AG08395 (cell line): Measurements from ENCODE around the gene LNX1.

Experiments used
- DNase-seq: peaks from one replicate; pipeline ENCODE4 v3.0.0; 2012; ENCODE audit warnings: mixed read lengths, low spot score

LNX1 gene

DNA sequence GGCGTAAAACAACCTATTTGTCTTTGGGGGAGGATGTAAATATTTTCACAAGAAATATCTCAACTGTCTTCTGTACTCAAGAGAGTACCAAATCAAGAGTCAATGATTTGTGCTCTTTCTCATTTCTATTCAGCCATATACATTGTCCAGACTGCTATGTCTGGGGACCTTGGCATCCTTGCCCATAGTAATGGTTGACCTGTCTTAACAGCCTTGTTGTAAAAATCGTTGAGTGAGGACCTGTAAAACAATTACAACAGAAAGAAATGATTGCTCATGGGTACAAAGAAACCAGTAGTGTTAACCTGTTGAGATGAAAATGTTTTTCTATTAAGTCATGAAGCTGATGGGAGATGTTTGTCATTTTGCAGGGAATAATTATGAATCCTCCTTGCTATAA is 56.6 kb downstream of the LNX1 start:
- no peak for DNase-seq

DNA sequence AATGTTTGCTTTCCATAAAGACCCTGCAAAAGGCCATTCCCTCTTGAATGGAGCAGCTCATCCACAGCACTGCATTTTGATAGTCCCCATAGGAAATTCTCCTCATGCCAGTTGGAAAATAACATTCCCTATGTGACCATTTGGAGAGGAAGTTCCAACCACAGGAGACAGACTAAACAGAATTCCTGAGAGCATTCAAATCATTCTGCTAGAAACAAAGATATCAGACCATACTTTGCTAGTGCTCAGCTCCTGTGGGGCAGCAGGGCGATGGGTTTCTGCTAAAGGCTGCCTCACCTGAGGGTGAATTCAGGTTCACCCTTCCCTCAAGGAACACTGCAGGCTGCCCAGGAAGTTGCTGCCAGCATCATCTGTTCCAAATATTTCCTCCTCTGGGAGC is 58.8 kb downstream of the LNX1 start:
- DNase-seq, result peak; percentile 41

DNA sequence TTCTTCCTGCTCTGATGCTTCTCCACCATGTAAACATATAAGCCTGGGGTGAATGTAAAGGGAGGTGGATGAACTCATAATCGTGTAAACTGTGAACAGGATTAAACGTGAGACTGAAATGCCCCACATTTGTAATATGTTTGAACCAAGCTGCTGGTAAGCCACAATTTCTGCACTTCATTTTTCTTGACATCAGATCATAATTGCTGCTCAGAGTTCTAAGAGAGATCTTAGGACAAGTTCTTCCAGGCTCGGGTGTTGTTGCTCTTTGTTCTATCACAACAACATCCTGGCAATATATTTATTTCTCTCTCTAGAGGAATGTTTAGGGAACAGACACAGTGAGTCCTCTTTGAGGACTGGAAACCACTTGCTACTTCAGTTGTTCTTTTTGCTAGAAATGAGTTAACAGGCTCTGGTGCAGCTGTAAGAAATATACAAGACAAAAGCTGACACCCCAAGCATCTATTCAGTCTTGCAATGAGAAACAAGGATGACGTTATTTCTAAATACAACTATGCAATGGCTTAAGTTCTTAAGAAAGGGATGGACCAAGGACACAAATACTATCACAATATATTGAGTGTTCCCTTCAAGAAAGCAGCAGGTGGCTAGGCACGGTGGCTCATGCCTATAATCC is 59.6 kb downstream of the LNX1 start:
- DNase-seq, result no peak

DNA sequence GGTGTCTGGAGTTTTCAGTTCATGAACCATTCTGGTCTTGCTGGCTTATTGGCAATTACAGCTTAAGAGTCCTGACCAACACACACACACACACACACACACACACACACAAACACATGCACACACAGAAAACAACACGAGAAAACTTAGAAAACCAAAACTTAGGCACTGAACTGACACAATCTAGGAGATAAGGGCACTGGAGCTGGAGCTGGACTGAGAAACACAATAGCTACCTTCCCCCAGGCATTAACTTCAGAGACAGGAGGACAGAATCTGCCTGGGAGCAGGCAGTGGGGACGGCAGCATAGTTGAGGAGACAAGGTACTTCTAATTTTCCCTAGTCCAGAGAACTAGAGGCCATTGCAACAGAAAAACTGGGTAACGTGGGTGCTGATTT is 62.3 kb downstream of the LNX1 start:
- DNase-seq, result no peak

DNA sequence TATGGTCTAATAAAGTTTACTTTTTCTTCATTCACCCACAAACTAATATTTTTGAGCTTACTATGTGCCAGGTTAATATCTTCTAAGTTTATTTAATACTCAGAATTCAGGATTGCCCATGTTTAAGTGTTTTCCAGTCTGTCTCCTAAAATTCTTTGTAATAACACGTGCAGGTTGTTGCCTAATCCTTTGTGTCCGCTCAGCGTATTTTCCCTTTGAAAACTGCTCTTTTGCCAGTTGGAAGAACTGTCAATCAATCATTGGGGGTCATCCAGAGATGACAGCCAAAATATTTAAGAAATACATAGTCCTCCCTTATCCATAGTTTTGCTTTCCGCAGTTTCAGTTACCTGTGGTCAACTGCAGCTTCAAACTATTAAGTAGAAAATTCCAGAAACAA is 63.4 kb downstream of the LNX1 start:
- no peak for DNase-seq

DNA sequence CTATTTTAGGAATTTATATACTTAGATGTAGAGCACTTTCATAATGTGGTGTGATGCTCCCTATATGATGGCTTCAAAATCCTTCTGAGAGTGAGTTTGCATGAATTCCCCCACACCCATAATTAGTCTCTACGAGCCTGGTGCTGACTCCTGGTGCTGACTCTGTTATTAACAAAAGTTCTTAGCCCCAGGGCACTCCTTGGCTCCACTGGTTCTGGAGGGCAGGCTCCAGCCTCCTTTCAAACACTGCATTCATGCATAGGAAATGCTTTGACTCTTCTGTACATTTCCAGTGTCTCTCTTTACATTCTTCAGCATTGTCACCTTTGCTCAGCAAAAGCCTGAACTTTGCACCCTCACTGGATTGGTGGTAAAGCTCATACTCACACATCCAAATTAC is 64.0 kb downstream of the LNX1 start:
- DNase-seq, result no peak

DNA sequence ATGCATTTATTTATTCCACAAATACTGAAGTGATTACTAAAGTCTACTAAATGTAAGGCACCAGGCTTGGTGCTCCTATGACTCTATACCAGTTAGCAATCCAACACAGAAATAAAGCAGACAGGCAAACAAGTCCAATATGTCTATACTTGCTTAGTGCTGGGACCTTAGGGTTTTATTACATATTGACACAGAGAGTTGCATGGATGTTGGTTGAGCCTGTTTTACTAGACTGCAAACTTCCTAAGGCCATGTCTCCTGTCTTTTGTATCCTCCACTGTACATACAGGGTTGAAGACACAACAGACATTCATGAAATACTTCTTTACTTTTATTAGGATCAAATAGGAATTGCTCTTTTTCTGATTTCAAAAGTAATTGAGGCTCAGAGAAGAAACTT is 69.0 kb downstream of the LNX1 start:
- no peak for DNase-seq

DNA sequence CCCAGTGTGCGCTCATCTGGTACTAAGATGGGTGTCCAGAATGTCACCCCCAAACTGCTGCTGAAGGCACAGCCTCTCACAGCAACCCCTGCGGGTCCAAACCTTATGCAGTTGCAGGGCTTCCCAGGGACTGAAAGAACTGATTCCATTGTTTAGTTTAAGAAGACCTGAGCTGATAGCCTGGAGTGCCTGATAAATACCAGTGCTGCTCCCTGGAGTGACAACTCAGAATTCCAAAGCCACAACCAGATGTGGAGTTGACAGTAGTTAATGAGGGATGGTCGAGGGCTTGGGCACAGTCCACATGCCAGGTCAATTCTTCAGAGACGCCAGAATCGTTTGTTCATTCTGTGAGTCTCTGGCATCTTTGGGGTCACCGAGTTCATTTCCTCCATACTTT is 71.2 kb downstream of the LNX1 start:
- no peak for DNase-seq

DNA sequence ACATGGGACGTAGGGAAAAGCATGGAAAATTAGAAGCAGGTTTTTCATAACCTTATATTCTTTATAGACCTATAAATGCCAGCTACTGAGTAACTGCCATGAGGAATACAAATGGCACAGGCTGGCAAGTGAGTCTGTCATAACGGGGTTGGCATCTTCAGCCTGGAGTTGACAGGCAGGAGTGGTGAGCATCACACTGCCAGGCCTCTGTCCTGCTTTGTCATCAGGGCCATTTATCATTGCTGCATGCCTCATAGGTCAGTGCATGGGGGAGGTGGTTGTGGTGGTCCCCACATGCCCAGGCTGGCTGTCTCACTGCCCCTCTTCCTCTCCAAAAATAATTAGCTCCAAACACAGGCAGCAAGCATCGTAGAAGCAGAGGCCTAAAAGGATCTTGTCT is 72.5 kb downstream of the LNX1 start:
- DNase-seq, result no peak

DNA sequence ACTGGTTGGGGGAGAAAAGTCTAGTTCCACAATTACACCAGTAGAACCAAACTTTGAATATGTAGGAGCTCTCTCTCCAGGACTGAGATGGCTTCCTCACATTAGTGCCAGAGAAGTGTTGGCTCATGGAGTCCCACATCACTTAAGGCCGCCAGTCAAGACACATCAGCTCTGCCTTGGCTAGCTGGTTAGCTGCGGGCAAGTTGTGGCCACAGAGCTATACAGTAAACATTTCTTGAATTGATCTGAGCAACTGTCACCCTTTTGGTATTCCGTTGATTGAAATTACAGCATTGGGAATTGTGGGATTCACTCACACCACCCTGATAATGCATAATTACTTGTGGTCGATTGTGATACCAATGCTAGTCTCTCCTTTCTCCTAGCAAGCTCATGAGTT is 76.2 kb downstream of the LNX1 start:
- no peak for DNase-seq

DNA sequence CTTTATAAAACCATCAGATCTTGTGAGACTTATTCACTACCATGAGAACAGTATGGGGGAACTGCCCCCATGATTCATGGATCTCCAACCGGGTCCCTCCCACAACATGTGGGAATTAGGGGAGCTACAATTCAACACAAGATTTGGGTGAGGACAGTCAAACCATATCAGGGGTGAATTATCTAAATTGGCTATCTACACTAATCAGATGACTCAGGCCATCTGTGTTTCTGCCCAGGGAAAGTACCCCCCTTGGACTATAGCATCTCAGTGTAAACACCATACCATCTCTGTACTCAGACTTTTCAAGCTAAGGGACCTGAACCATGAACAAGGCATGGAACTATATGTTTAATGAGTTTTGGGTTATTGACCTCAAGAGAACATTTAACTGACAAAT is 76.8 kb downstream of the LNX1 start:
- DNase-seq, result no peak

DNA sequence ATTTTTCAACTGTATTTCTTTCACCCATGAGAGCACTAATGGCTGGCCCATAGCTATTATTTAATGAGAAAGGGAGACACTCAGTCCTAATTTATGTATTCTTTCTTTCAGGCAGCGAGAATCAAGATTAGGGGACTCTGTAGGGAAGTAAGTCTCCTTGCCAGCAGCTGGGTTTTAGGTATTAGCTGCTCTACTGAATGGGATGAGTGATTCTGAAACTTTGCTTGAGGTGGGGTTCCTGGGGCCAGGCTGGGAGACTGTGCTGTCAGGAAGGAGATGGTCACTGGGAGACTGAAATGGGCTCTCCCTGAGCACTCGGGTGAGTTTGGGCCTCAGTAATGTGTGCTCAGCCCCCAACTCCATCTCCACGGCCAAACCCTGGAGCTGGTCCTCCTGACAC is 78.7 kb downstream of the LNX1 start:
- no peak for DNase-seq

DNA sequence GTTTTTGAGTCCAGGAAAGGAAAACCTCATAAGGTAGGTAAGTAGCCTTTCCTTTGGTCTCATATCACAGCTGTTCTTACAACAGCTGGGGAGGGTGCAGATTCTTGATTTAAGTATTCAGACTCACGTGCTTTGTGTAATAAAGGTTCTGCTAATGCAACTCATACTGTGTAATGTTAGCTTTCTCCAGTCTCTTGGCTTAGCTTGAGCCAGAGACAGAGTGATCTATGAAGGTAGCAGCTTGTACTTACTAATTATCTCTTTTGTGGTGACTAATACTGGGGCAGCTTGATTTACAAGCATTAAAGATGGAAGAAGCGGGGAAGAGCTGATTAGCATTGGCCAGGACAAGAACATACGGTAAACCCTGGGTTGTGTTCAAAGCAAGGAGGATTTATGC is 80.3 kb downstream of the LNX1 start:
- DNase-seq, result no peak

DNA sequence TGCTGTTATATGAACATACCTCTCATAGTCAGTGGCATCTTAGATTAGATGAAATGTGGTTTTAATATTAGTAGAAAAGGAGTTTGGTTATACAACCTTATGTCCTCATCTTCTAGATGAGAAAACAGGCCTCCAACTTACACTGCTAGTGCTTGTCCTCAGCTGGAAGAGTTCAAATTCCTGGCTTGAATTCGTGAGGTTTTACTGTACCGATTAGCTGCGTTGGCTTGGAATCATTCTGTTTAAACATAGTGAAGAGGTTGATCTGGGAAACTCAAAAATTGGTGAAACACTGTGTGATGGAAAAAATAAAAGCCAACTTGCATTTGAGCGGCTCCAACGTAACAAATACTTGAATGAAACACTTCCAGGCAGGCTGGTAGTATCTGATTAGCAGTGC is 81.0 kb downstream of the LNX1 start:
- no peak for DNase-seq

DNA sequence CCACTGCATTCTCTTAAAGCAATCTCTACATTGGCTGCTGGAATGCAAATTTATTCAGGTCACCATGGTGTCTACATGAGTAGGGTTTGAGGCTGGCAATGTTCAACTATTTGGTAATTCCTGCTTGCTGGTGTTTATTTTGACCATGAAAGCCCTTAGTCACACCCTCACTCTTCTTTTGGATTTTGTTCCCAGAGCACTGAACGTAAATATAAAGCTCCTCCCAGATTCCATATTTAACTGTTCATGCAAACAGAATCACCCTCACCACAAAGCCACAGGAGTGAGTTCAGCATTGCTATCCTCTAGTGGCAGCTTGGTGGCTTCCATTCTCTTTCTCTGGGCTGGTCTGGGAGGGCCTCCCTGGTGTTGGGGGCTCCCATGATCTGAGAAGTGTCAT is 82.8 kb downstream of the LNX1 start:
- DNase-seq, result peak; percentile 47

DNA sequence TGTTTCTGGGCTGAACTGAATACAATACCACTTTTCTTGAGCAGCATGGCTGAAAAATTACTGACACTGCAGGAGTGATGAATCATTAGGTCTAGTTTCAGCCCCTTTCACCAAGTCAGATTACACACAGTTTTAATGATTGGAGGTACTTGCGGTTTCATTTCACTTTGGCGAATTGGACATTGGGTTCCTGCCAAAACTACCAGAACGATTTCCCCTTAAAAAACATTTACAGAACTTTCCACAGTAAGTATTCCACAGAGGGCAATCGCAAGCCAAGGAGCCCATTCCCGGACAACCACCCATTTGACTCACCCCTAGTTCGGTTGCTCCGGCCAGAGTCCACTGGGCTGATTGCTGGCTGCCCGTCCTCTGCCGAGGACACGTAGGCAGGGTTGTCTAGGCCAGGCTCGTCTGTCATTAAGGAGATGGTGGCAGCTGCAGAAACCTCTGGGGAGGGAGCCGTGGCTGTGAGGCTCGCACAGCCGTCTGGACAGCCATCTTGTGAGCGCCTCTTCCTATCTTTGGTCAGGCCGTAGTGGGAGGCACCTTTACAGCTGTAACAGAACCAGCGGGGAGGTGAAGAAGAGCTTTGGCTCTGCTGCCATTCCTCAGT is 83.5 kb downstream of the LNX1 start:
- no peak for DNase-seq

DNA sequence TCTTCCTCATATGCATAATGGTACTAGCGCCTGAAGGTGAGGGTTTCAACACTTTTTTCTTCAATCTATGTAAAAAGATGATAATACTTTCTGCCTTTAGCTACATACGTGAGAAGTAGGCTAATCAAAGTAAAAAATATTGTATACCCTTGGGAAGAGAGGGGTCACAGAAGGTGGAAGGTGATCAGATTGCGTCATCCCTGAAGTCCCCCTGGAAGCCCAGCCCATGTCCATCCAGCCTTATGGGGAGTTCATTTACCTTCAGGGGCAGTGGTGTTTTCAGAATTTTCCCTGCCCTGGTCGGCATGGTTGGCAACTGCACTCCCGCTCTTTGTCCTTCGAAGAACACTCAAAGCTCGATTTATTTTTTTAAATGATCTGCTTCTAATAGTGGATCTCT is 84.2 kb downstream of the LNX1 start:
- no peak for DNase-seq

DNA sequence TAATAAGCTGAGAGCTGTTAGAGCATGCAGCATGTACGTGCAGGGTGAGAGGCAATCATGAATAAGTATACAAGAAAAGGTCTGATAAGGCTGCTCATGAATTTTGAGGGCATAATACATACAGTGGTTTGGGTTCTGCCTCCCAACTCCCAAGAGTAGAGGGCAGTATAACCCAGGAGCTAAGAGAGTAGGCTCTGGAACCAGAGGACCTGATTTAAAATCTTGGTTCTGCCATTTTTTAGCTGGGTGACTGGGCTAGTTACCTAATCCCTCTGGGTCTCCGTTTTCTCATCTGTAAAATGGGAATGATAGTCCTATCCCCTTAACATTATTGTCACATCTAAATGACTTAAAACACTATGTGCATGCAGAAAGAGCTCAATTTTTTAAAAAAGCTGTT is 85.3 kb downstream of the LNX1 start:
- DNase-seq, result no peak

DNA sequence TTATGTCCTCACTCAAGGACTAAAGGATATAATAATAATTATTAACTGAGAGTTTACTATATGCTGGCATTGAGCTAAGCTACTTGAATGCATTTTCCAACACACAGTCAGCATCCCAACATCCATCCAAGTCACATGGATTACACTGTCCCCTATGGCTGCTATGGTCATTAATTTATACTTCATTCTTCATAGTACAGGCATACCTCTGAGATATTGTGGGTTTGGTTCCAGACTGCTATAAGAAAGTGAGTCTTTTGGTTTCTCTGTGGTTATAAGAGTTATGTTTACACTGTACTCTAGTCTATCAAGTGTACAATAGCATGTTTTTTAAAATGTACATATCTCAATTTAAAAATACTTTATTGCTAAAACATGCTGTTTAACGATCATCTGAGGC is 89.2 kb downstream of the LNX1 start:
- DNase-seq, result no peak

DNA sequence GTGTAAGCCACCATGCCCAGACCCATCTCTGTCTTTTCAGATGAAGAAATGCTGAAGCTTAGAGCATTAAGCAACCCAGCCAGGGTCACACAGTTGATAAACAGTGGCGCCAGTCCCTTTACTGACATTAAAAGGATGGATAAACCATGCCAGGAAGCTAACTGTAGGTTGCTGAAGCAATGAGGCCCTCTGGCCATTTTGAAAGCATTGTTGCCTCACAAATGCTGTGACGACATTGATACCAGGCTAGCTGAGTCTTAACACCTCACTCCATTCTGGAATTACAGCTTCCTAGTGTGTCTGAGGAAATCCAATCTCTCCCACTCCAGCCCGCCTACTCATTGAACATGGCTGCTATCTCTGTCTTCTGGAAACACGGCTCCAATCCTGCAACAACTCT is 89.7 kb downstream of the LNX1 start:
- no peak for DNase-seq

DNA sequence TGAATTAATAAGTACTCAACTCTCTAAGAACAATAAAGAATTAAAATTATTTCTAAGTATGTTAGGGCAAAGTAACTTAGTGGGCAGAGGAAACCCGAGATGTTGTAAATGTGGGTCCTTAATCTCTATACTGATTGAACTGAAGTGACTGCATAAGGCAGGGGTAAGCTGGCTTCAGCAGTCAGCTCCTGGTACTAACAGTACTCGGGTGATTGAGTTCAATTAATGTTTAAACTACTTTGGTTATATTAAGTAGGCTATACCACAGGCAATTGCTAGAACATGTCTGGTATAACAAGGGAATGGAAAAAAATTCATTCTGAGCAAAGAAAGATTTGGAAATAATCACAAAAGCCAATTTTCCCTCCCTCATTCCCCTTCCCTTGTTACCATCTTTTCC is 90.7 kb downstream of the LNX1 start:
- DNase-seq, result no peak

DNA sequence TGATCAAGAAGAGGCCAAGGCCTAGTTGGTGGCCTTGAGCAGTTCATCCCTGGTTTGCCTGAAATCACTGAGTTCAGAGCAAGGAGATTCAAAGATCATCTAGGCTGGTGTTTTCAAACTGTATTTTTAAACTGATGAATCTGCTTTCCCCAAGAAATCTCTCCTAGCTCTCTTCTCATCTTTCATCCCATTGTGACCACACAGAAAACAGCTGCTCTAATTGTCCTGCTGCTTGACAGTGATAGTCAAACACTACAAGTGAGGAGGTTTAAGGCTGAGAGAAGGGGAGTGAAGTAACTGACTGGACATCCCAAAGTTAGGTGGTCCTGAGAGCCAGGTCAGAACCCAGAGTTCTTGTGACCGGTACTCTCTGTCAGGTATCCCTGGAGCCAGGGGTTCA is 91.5 kb downstream of the LNX1 start:
- no peak for DNase-seq

DNA sequence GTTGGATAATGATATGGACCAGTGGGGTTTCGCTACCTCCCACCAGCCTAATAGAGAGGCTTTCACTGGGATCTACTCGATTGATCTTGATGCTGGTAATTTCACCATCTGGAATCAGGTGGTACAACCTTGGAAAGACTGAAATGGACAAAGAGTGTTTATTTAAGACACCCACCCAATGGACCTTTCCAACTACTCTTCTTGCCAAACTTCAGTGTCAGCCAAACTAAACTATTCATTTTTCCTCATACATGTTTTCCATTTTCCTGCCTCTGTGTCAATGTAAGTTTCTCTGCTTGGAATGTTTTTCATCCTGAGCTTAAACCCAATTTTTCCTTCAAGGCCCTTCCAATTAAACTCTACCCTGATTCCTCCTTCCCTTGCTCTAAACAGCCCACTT is 92.6 kb downstream of the LNX1 start:
- DNase-seq, result no peak

DNA sequence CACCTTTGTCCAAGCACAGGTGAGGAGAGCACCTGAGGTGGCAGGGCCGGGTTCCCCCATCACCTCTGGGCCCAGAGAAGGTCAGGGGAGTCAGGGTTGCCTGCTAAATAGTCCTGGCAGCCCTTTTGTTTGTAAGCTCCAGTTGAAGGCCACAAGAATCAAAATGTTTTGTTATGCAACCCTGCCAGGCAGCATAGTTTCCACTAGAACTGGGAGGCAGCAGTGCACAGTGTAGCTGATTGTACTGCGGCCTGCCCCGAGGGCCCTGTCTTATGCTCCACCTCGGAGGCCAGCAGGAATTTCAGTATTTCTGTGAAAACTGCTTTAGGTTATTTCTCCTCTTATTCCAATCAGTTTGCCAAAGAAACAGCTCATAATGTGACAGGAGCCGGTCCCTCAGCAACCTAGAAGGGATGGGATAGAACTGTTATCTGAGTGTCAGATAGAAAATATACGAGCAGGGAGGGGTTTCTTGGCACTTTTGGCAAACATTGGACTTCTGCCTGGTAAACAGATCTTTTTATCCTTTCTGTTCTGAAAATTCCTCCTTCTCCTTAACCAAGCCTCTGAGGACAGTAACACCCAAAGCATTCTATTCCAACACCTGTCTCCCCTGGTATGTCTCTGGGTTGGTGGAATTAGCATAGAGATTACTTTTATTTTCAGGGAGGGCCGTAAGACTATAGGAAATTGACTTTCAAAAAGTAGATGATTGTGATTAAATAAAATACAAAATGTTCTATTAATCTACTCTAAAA is 93.6 kb downstream of the LNX1 start:
- peak; percentile 84 for DNase-seq
